Osteocyte (in vitro differentiated cells): ENCODE measurements around the gene SNRPA. TPM values are rescaled to one million over a fixed set of nuclear protein-coding genes. Genes with fewer than 3 reads are reported as not detected.

Source experiments
- DNase-seq: peaks from one replicate; pipeline ENCODE4 v3.0.0; 2021; ENCODE audit warnings: mixed read lengths; ENCODE audit not compliant: unreplicated experiment; ENCODE audit errors: extremely low spot score
- H3K27ac Mint-ChIP-seq: one replicate; pipeline ENCODE4 v1.8.0; 2021; ENCODE audit warnings: mild to moderate bottlenecking, mixed read lengths; ENCODE audit not compliant: unreplicated experiment
- H3K27me3 Mint-ChIP-seq: one replicate; pipeline ENCODE4 v1.8.0; 2021; ENCODE audit warnings: mixed read lengths; ENCODE audit not compliant: unreplicated experiment
- H3K36me3 Mint-ChIP-seq: one replicate; pipeline ENCODE4 v1.8.0; 2021; ENCODE audit warnings: mixed read lengths; ENCODE audit not compliant: unreplicated experiment
- H3K4me1 Mint-ChIP-seq: one replicate; pipeline ENCODE4 v1.8.0; 2021; ENCODE audit warnings: mixed read lengths; ENCODE audit not compliant: unreplicated experiment
- H3K4me3 Mint-ChIP-seq: one replicate; pipeline ENCODE4 v1.8.0; 2021; ENCODE audit warnings: mild to moderate bottlenecking, moderate library complexity, mixed read lengths; ENCODE audit not compliant: unreplicated experiment
- H3K9me3 Mint-ChIP-seq: one replicate; pipeline ENCODE4 v1.8.0; 2021; ENCODE audit warnings: mixed read lengths; ENCODE audit not compliant: unreplicated experiment
- total RNA-seq: library from RNA; stranded (reverse); gene quantifications from 2 replicates; pipeline ENCODE4 v1.2.1, GENCODE V29; 2021
- TF ChIP-seq, protein P1 (sequence below): fragments of 200-600 bp; sonication (generic); IDR thresholded peaks from 2 replicates; pipeline ENCODE4 v1.5.0; 2021; ENCODE audit warnings: antibody characterized with exemption, mild to moderate bottlenecking, moderate library complexity

The SNRPA gene
- total RNA-seq, 1 donor from 2014 or later: 53.2 TPM

GRCh38 chr19:40743926-40744325 lies 7.1 kb upstream of the SNRPA start:
- H3K9me3 Mint-ChIP-seq: no peaks in the 10 kb centered on the region
- no peak for DNase-seq
- H3K4me3 Mint-ChIP-seq: no peak overlapping the region
- TF ChIP-seq, protein P1, sequence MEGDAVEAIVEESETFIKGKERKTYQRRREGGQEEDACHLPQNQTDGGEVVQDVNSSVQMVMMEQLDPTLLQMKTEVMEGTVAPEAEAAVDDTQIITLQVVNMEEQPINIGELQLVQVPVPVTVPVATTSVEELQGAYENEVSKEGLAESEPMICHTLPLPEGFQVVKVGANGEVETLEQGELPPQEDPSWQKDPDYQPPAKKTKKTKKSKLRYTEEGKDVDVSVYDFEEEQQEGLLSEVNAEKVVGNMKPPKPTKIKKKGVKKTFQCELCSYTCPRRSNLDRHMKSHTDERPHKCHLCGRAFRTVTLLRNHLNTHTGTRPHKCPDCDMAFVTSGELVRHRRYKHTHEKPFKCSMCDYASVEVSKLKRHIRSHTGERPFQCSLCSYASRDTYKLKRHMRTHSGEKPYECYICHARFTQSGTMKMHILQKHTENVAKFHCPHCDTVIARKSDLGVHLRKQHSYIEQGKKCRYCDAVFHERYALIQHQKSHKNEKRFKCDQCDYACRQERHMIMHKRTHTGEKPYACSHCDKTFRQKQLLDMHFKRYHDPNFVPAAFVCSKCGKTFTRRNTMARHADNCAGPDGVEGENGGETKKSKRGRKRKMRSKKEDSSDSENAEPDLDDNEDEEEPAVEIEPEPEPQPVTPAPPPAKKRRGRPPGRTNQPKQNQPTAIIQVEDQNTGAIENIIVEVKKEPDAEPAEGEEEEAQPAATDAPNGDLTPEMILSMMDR: no peak
- peaks cover 4% of the 10 kb centered on the region for H3K36me3 Mint-ChIP-seq
- peaks cover 27% of the 10 kb centered on the region for H3K4me1 Mint-ChIP-seq
- peak overlapping the region; percentile 50 for H3K27ac Mint-ChIP-seq
- no peaks in the 10 kb centered on the region for H3K27me3 Mint-ChIP-seq

GRCh38 chr19:40744554-40745401 lies 6.2 kb upstream of the SNRPA start:
- peak overlapping the region; percentile 93 for H3K27ac Mint-ChIP-seq

DNA sequence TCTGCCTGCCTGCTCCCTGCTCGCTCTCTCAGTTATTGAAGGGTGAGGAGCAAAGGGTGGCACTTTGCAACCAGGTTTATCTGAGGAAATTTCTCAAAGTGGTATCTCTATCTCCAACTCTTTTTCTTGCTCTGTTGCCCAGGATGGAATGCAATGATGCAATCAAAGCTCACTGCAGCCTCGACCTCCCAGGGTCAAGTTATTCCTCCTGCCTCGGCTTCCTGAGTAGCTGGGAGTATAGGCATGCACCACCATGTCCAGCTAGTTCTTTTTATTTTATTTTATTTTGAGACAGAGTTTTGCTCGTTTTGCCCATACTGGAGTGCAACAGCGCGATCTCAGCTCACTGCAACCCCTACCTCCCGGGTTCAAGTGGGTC lies 5.6 kb upstream of the SNRPA start:
- Mint-ChIP-seq H3K27ac (peak overlapping the region; percentile 93), H3K27me3 (no peaks in the 10 kb centered on the region), H3K4me3 (peak overlapping the region; percentile 32), H3K9me3 (no peaks in the 10 kb centered on the region), H3K4me1 (peaks cover 37% of the 10 kb centered on the region), H3K36me3 (no peaks in the 10 kb centered on the region)
- DNase-seq: no peak
- TF ChIP-seq, protein P1: no peak

More at GRCh38 chr19:40744554-40745401, 6.2 kb upstream of the SNRPA start:
- no peaks in the 10 kb centered on the region for H3K9me3 Mint-ChIP-seq
- no peak for DNase-seq
- no peaks in the 10 kb centered on the region for H3K36me3 Mint-ChIP-seq
- TF ChIP-seq, protein P1: no peak
- H3K4me1 Mint-ChIP-seq: peaks cover 32% of the 10 kb centered on the region
- H3K27me3 Mint-ChIP-seq: no peaks in the 10 kb centered on the region
- peak overlapping the region; percentile 32 for H3K4me3 Mint-ChIP-seq

DNA sequence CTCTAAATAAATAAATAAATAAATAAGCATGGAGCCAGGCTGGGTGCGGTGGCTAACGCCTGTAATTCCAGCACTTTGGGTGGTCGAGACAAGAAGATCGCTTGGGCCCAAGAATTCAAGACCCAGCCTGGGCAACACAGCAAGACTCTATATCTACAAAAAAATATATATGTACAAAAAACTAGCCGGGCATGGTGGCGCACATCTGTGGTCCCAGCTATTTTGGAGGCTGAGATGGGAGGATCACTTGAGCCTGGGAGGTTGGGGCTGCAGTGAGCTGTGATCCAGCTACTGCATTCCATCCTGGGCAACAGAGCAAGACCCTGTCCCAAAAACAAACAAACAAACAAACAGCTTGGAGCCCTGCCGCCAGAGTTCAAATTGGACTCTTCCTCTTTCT lies 3.5 kb upstream of the SNRPA start:
- Mint-ChIP-seq H3K27ac (no peak overlapping the region), H3K36me3 (peaks cover under 1% of the 10 kb centered on the region), H3K4me1 (peaks cover 45% of the 10 kb centered on the region), H3K9me3 (no peaks in the 10 kb centered on the region), H3K4me3 (no peak overlapping the region), H3K27me3 (no peaks in the 10 kb centered on the region)
- no peak for DNase-seq
- TF ChIP-seq, protein P1: no peak

DNA sequence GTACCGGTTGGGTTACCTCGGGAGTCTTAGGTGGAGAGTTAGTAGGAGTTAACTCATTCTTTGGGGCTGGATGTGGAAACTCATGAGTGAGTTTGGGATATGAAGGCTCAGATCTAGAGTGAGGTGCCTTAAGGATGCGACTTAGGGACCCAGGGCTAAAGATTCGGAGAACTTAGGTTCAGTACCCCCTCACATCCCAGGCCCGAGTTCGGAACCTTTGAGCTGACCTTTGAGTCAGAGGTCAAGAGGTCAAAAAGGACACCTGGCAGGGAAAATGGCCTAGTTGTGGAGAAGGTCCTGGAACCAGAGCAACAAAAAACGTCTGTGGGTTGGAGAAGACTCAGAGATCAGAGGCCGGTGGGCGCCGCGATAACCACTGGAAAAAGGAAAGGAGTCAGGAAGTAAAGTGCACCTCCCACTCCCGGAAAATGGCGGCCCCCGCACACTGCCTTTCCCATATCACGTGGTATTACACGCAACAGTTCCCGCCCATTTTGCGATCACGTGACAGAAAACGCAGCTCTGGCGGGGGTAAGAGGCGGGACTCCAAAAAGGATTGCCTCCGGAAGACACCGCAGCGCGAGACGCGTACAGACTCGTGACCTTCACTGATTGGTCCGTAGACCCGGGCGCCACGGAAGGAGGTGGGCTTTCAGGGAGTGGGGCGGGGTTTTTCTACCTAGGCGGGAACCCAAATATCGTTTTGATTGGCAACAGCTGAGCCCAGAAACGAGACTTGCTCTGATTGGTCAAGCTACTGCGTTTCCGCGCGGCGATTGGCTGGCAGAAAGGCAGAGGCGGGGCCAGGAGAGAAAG lies 737 bp upstream of the SNRPA start, which contains the start of gene ACTMAP:
TSS of gene ACTMAP (minus strand) at position 420 of the 816 bp plus-strand sequence. CDS start 674 bp downstream, outside the sequence.
- TF ChIP-seq, protein P1: no peak
- Mint-ChIP-seq H3K27ac (peak within 1 kb of the TSS; percentile 94), H3K9me3 (no peaks in the 10 kb centered on the region), H3K4me1 (peaks cover 47% of the 10 kb centered on the region), H3K27me3 (no peaks in the 10 kb centered on the region), H3K4me3 (peak within 1 kb of the TSS; percentile 92), H3K36me3 (peaks cover 9% of the 10 kb centered on the region)
- peak; percentile 100 for DNase-seq
